GM18502 (cell line): ENCODE results near the gene ZNF263.

Source experiments
- ATAC-seq: cut with Tn5 transposase; IDR thresholded peaks from one replicate; pipeline ENCODE4 v1.9.1; 2021; ENCODE audit warnings: mild to moderate bottlenecking; ENCODE audit not compliant: unreplicated experiment, poor library complexity

Gene ZNF263

DNA sequence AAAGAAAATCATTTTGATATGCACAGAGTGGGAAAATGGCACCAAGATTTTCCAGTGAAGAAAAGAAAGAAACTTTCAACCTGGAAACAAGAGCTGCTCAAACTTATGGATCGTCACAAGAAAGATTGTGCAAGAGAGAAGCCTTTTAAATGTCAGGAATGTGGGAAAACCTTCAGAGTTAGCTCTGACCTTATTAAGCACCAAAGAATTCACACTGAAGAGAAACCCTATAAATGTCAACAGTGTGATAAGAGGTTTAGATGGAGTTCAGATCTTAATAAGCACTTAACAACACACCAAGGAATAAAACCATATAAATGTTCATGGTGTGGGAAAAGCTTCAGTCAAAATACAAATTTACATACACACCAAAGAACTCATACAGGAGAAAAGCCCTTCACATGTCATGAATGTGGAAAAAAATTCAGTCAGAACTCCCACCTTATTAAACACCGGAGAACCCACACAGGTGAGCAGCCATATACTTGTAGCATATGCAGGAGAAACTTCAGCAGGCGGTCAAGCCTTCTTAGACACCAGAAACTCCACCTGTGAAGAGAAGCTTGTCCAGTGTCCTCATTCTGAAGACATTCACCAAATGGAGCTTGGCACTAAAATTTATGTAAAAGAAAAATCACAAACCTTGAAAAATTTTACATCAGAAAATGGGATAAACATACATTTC is 34.2 kb downstream of the ZNF263 start:
- no peak for ATAC-seq

DNA sequence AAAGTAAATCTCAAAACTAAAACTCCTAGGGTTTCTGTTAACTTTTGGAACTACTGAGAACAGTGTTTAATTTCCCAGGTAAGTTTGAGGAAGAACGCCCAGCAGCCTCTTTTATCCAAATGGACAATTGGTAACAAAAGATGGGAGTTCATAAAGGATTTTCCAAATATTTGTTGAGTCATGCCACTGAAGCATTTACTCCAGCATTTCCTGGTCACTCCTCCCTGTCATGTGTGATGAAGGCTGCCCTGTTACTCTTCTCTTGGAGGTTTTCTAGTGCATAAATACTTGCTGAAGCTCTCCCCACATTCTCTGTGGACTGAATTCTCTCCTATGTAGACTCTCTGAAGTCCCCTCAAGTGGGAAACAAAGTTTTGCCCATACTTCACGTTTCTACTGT is 38.5 kb downstream of the ZNF263 start:
- ATAC-seq = no peak

DNA sequence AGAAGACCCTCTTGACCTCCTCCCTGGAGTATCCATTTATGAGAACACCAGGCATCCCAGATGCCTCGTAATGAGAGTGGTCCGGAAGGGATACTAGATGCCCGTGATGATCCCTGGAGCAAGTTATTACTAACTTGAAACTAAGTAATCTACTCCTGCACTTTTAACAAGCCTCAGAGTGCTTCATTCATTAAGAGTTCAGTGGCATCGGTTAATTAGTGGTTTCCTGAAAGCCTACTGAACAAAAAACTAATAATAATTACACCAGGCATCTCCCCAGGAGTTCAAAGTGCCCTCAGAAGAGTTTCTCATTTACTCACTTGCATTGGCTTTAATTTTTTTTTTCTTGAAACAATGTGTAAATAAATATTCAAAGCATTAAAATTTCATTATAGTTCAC is 44.2 kb downstream of the ZNF263 start:
- no peak for ATAC-seq

DNA sequence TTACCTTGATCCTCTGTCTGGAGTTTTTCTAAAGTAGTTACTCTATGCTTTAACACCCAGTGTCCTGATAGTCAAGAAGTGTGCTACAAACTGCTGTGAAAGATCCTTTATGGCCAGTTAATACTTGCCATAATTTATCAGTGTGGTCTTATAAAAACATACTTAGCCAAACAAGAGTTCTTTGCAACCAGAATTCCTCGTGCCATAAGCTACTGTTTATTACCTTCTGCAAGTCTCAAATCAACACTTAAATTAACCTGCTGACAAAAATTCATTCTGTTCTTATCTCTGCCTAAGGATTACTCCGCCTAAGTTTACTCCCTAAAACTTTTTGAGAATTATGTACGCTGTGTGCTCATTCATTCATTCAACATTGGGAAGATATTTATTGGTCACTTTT is 44.8 kb downstream of the ZNF263 start:
- no peak for ATAC-seq

DNA sequence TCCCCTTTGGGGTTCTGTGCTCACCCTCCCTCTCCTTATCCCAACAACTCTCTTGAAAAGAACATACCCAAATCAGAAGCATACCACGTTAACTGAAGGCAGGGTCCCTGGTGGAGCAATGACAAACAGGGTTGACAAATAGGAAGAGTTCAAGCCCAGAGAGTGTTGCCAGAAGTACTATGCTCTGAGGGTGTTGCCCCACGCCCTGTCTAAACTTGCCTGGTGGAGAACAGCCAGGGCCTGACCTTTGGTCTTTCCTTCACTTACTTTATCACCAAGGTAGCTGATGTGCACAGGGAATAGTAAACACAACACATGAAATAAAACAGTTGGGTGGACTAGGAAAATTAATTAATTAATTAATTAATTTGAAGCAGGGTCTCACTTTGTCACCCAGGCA is 45.4 kb downstream of the ZNF263 start:
- no peak for ATAC-seq
